Endothelial cell of hepatic sinusoid (primary cell): ENCODE results near the gene FNBP1.
"Not testable (repeated sequence)": the region's sequence is repeated elsewhere in the genome, so short reads cannot be mapped to it uniquely, and the experiment has no call there.

Experiments
- in situ Hi-C: cut with HindIII; loops from 2 replicates; pipeline ENCODE4 v1.10.0; 2017; ENCODE audit warnings: low sequenced_read_pairs

FNBP1 gene

DNA sequence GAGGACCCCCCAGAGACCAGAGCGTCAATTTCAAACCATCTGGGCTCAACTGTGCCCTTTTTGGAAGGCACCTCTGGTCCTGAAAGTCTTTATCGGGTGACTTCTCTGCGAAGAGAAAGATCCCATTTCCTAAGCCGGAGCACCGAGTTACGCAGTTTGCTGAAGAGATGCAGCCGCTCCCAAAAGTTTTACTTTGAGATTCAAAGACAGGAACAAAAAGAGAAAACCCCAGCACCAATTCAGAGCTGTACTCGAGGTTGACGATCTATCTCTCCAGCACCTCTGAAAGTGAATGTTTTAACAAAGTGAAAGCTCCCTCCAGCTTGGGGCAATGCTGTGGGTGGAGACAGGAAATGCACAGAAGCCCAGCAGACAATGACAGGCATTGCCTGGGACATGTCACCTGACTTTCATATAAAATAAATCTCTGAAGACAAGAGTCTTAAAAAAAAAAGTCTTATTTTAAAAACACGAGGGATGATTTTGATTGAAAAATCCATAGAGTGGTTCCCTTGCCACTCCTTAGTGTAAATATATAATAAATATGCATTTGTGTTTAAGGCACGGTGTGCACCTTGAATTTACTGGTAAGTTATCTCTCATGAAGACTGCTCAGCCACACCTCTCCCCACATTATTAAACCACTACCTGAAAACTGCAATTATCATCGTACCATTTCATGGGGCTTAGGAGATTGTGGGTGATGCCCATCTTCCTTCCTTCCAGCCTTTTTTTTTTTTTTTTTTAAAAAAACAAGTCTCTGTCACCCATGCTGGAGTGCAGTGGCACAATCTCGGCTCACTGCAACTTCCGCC, 79.9 kb downstream of the FNBP1 start:
- in situ Hi-C loops: no loop called here

DNA sequence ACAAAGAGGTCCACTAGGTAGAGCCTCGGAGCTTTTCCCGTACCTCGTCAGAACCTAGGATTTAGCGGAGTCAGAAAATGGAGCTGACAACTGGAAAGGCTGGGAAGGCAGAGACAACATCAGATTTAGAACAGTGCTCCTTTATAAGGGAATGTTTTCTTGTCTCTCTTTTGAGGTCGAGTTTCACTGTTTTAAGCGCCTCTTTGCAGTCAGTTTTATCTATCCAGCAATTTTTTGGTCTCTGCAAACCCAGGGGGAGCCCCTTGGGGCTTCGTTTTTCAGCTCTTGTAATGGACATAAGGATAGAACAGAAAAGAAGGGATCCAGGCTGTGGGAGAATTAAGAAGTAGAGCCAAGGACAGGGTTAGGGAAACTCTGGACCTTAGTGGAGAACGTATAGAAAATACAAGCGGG, 80.5 kb downstream of the FNBP1 start:
- in situ Hi-C loops: no loop called here

DNA sequence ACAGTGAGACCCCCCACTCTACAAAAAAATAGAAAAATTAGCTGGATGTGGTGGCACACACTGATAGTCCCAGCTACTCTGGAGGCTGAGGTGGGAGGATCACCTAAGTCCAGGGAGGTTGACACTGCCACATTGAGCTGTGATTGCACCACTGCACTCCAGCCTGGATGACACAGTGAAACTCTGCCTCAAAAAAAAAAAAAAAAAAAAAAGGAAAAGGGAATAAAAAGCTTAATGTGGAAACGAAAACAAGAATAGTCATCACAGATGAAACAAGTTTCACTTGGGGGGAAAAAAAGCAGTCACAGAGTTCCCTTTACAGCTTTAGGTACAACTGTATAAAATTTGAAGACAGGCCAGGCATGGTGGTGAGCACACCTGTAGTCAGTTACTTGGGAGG, 84.2 kb downstream of the FNBP1 start:
- in situ Hi-C loops: no loop called here

DNA sequence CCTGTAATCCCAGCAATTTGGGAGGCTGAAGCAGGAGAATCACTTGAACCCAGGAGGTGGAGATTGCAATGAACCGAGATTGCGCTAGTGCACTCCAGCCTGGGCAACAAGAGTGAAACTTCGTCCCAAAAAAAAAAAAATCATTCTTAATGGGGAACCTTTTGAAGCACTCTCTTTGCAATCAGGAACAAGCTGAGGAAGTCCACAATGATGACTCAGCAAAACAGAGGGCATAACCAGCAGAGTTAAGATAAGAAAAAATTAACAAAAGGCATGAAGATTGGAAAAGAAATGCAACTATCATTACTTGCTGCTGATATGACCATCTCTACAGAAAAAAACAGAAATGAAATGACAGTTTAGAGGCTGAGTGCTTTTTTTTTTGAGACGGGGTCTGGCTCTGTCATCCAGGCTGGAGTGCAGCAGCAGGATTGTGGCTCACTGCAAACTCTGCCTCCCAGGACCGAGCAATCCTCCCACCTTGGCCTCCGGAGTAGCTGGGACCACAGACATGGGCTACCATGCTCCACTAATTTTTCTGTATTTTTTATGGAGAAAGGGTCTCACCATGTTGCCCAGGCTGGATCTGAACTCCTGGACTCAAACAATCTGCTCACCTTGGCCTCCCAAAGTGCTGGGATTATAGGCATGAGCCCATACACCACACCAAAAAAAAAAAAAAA, 88.0 kb downstream of the FNBP1 start:
- in situ Hi-C loops: loop anchor here (5.0 kb wide), 1 partner anchor 97 kb away; the partner anchor contains the start of gene GPR107

DNA sequence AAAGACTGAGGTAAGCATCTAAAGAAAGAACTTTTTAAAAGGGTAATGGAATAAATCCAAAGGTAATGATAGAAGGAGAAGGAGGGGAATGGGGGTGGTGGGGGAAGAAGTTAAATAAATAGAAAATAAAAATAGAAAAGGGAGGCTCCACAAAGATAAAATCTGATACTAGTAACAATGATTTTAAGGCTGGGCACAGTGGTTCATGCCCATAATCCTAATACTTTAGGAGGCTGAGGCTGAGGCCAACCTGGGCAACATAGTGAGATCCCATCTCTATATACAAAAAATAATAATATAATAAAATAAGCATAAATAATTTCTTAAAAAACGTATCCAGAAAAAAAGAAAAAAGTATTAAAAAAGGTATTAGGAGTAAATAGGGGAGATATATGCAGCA, 89.3 kb downstream of the FNBP1 start:
- in situ Hi-C loops: loop anchor here (5.0 kb wide), 1 partner anchor 99 kb away; the partner anchor contains the start of gene GPR107

DNA sequence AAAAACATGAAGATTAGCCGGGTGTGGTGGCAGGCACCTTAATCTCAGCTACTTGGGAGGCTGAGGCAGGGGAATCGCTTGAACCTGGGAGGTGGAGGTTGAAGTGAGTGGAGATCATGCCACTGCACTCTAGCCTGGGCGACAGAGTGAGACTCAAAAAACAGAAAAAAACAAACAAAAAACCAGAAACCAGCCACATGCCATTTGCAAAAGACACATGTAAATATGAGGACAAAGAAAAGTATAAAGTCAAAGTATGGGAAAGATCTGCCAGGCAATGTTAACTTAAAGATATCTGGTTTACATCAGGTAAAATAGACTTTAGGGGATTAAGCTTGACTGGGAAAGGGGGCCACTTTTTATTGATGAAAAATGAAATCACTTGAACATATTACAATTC, 90.7 kb downstream of the FNBP1 start:
- in situ Hi-C loops: loop anchor here (5.0 kb wide), 1 partner anchor 100 kb away; the partner anchor contains the start of gene GPR107

DNA sequence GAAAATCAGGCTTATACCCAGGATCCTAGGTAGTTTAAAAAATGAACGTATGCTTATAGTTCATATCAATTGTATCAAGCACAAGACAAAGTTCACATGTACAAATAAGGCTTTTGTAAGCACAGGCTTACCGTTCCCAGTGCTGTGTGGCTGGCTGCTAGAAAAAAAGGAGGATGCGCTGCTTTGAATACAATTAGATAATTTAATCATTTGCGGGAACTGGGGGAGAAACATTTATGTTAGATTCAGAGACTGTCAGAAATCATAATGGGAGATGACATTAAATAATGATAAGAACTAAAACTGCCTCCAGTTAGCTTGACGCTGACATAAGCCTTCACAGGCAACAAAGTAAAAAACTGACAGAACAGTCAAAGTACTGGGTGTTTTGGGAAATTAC, 93.2 kb downstream of the FNBP1 start:
- in situ Hi-C loops: loop anchor here (5.0 kb wide), 1 partner anchor 102 kb away; the partner anchor contains the start of gene GPR107

DNA sequence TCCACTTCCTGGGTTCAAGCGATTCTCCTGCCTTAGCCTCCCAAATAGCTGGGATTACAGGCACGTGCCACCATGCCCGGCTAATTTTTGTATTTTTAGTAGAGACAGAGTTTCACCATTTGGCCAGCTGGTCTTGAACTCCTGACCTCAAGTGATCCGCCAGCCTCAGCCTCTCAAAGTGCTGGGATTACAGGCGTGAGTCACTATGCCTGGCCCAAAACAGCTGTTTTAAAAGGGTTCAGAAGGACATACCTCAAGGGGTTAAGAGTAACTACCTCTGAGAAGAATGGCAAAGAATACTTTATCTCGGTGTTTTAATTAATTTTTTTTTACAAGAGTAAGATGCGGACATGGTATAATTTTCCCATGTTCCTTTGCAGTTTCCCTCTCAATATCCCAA, 94.4 kb downstream of the FNBP1 start:
- in situ Hi-C loops: not testable (repeated sequence)

DNA sequence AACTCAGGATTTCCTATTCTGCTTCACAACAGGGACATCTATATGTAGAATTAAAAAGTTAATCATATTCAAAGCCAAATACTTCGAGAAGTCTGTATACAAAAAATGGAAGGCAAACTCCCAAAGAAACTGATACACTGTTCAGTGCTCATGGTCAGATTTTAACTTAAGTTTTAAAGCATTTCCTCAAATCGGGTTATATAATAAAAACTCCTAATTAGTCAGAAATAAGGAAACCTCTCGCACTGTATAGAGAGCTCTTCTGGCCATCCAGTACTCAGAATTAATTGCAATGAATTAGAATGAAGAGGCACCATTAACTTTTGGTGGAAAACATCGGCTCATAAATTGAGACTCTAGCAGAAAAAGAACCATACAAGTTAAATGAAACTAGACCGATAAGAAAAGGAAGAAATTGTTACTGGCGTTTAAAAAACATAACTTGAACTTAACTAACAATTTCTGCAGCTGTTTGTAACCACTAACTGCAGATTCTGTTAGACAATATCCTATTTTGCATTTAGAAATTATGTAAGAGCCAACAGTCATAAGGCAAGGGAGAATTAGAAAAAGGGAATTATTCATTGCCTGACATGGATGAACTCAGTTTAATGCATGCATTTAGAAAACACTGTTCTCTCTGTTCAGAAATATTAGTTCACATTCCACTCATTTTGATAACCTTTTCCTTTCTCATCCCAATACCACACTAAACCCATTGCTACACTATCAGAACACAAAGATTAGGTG, 96.6 kb downstream of the FNBP1 start:
- in situ Hi-C loops: no loop called here

DNA sequence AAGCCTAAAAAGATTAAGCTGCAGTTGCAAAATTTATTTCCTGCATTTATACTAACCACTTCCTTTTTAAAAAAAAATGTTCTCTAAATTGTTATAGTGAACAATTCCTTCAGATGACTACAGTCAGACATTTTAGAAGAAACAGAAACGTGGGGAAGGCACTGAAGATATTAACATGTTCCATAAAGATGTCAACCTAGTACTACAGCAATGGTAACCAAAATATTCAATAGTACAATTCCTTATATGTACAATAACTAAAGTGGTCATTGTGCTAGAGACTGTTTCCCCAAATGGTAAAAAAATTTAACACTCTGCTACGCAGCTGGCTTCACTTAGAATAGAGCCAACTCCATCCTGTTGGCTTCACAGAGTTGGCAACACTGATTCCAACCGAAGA, 97.7 kb downstream of the FNBP1 start:
- in situ Hi-C loops: no loop called here

DNA sequence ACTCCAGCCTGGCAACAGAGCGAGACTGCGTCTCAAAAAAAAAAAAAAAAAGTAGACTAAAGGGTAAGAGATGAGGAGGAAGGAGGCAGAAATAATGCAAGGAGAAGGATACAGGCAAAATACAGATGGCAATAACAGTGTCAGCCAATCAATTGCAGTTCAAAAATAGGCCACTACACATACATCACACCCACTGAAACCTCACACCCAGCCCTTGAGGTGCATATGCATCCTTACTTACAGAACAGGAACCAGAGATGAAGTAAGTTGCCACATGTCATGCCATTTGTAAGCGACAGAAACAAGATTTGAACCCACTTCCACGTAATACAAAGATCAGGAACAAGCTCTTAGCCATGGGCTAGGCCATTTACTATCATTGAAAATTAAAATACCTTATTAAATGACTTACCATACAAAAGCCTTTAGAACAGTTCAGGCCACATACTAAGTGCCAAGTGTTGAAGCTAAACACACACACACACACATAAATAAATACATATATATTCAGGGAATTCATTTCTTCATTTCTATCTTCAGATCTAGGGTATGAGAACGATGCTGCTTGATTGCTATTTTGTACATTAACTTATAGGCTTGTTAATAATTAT, 98.4 kb downstream of the FNBP1 start:
- in situ Hi-C loops: no loop called here

DNA sequence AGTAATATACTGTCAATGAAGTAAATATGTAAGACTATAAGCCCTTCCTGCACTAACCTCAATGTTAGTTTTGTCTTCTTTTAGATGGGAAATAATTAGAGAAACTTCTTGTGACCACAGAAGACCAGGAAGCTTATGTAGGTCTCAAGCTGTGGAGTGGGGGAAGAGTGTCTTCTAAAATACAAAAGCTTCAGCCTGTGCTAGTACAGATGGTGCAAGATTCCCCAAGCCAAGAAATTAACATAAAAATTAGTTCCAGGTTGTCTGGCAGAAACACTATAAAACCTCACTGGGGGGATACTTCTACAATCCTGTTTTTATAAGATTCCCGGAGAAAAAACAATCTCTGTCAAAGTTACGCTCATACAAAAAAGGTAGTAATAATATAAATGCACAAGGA, 103.6 kb downstream of the FNBP1 start:
- in situ Hi-C loops: no loop called here

DNA sequence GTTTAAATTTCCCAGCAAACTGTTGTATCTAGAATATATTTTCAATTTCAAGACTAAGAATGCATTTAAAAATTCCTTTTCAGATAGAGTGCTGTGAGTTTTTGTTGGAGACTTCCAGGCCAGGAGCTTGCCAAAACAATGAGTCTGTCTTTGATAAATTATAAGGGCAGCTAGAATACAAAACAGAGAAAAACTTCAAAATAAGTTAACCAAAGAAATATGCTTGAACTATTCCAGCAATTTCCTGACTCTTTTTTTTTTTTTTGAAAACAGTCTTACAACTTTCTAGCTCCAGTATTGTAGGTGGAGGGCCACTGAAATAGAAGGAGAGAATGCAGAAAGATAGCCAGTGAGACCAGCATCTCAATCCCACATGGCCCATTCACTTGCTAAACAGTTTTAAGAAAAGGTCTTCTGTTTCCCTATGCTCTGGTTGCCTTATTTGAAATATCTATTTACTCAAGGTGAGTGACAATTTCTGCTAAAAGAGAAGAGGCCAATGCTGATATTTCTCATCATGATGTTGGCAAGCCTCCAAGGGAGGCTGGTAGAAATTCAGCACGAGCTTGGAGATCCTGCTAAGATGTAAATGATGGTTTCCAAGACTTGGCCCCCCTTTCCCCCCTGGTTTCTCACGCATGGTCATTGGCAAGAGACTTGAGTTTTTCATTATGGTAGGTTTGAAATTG, 104.6 kb downstream of the FNBP1 start:
- in situ Hi-C loops: no loop called here

DNA sequence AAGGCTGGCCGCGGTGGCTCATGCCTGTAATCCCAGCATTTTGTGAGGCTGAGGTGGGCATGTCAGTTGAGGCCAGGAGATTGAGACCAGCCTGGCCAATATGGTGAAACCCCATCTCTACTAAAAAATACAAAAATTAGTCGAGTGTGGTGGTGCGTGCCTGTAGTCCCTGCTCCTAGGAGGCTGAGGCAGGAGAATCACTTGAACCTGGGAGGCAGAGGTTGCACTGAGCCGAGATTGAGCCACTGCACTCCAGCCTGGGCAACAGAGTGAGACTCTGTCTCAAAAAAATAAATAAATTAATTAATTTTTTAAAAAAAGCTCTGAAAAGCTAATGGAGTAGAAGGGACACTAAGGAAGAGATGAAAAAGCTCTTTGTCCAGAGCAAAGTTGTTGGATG, 105.1 kb downstream of the FNBP1 start:
- in situ Hi-C loops: not testable (repeated sequence)

DNA sequence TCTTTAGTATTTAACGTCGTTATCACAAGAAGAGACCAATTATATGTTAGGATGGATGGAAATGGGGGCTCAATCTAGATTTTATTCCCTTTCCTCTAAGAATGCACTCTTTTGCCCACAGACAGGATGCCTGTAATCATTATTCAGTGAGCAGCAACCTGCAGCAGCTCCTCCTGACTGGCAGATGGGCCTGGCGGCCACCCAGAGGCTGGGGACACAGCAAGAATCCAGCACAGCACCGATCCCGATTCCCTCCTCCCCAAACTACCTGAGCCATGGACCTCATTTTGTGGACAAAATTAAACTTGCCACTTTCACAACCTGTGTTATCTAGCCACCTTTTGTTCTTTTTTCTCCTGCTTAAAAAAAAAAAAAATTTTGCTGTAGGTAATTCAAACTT, 106.8 kb downstream of the FNBP1 start:
- in situ Hi-C loops: no loop called here

DNA sequence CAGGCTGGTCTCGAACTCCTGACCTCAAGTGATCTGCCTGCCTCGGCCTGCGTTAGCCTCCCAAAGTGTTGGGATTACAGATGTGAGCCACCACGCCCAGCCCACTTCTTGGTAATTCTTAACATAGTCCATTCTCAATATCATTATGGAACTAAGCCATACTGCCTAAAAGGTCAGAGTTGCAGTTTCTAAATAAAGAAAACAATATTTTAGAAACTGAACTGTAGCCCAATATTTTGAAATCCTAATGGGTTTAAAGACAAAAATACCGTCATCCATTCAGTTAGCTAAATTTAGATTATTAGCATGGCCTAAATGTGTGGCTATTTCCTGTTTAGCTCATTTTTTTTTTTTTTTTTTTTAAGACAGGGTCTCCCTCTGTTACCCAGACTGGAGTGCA, 108.2 kb downstream of the FNBP1 start:
- in situ Hi-C loops: no loop called here

DNA sequence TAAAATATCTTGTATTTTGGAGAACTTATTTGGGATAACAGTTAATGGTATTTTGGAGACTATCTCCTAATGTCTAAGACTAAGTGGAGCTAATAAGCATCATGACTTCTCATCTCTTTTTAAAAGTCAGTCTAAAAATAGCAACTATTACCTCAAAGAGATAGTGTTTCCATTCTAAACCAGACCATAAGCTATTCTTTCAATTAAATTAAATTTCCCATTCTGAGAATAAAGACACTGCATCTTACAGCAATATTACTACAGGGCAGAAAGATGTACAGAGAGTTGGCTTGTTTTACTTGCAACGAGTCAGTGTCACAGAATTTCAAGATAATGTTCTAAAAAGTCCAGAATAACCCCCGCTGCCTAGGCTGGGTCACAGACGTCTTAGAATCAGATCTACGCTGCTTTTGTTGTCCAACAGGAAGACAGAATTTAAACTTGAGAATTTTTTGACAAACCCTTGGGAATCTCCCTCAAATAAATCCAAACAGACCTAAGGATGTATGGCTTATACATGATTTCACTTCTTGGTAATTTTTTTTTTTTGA, 108.9 kb downstream of the FNBP1 start:
- in situ Hi-C loops: no loop called here

DNA sequence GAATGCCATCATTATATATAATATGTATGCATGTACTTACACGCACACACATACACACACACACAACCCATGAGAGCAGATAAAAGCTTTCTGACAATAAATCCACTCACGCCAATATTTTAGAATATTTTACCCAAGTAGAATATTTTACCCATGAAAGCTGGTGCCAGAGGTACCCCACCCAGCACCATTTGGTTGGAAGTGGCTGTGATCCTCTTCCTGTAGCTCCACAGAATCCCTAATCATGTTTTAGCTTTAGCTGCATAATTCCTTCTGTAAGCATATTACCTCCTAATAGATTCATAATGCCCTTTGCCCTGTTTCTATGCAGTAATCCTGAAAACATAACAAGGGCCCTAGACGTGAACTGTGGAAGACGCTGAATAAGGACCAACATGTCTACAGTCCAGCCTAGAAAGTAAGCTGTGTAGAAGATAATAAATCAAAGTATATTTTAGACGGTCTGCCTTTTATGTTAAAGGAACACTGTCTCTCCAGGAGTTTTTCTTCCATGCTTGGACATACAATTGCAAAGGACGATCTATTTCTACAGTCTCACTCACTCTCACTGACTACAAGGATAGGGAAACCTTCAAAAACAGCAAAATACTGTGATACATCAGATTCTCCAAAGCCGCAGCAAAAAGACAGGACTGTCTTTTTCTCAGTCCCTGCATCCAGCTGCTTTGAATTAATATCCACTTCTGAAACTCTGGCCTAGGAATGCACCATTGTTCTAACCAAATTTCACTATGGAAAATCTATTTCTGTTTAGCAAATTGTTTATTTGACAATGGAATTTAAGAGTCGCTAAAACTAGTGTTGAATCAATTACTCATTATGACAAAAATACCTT, 109.6 kb downstream of the FNBP1 start:
- in situ Hi-C loops: no loop called here
